Measurements from ENCODE around the gene FAM171A1. TPM values are rescaled to one million over a fixed set of nuclear protein-coding genes. Genes with fewer than 3 reads are reported as not detected.
A peak's percentile ranks its signal among the peaks of the same experiment; 100 is the strongest.

FAM171A1 gene
- total and polyA plus RNA-seq, 2 of the 13 experiments (the other 11 are each of a cell fraction or from before 2014, with no cell fraction given): 21.5 to 34.7 TPM

GRCh38 chr10:15333909-15334649, 37.0 kb downstream of the FAM171A1 start (continued):
- no peak for TF ChIP-seq NR2F1 (CRISPR knock-in tag; IDR thresholded peaks at IDR 0.05)
- peak; percentile 57 for TF ChIP-seq ZFX (CRISPR knock-in tag; IDR thresholded peaks at IDR 0.05; ENCODE audit: low read depth)
- TF ChIP-seq, protein P1, sequence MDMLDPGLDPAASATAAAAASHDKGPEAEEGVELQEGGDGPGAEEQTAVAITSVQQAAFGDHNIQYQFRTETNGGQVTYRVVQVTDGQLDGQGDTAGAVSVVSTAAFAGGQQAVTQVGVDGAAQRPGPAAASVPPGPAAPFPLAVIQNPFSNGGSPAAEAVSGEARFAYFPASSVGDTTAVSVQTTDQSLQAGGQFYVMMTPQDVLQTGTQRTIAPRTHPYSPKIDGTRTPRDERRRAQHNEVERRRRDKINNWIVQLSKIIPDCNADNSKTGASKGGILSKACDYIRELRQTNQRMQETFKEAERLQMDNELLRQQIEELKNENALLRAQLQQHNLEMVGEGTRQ (IDR thresholded peaks at IDR 0.05; ENCODE audit: low read depth, low read length): no peak
- TF ChIP-seq, protein P1 (CRISPR knock-in tag; IDR thresholded peaks at IDR 0.05; ENCODE audit: borderline replicate concordance): no peak
- no peak for TF ChIP-seq ISX (CRISPR knock-in tag; conservative IDR thresholded peaks at IDR 0.05)
- TF ChIP-seq HNRNPH1 (optimal IDR thresholded peaks at IDR 0.05; ENCODE audit: low read depth, low read length): no peak
- no peak for TF ChIP-seq GRHL1 (CRISPR knock-in tag; conservative IDR thresholded peaks at IDR 0.05)
- TF ChIP-seq ZNF83 (CRISPR knock-in tag; IDR thresholded peaks at IDR 0.05; ENCODE audit: borderline replicate concordance): no peak
- TF ChIP-seq ZNF331 (CRISPR knock-in tag; IDR thresholded peaks at IDR 0.05): no peak
- TF ChIP-seq ELF1 (CRISPR knock-in tag; IDR thresholded peaks at IDR 0.05): no peak
- TF ChIP-seq, protein P2, sequence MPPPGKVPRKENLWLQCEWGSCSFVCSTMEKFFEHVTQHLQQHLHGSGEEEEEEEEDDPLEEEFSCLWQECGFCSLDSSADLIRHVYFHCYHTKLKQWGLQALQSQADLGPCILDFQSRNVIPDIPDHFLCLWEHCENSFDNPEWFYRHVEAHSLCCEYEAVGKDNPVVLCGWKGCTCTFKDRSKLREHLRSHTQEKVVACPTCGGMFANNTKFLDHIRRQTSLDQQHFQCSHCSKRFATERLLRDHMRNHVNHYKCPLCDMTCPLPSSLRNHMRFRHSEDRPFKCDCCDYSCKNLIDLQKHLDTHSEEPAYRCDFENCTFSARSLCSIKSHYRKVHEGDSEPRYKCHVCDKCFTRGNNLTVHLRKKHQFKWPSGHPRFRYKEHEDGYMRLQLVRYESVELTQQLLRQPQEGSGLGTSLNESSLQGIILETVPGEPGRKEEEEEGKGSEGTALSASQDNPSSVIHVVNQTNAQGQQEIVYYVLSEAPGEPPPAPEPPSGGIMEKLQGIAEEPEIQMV (CRISPR knock-in tag; IDR thresholded peaks at IDR 0.05; ENCODE audit: low read depth): no peak
- no peak for TF ChIP-seq ZNF138 (CRISPR knock-in tag; IDR thresholded peaks at IDR 0.05; ENCODE audit: low read depth)
- TF ChIP-seq RFX5 (IDR thresholded peaks at IDR 0.05; ENCODE audit: low read depth, low read length): no peak
- no peak for TF ChIP-seq SNRNP70 (IDR thresholded peaks at IDR 0.05; ENCODE audit: low read depth, low read length)
- TF ChIP-seq NR2F6 (IDR thresholded peaks at IDR 0.05): peak; percentile 72
- peak; percentile 79 for TF ChIP-seq NR2F6 (CRISPR knock-in tag; IDR thresholded peaks at IDR 0.05)
- TF ChIP-seq HMG20A (CRISPR knock-in tag; IDR thresholded peaks at IDR 0.05; ENCODE audit: borderline replicate concordance): peak; percentile 86; the same call in 1 of the 2 replicates
- TF ChIP-seq STAG1 (CRISPR knock-in tag; IDR thresholded peaks at IDR 0.05): no peak
- no peak for TF ChIP-seq RNF219 (CRISPR knock-in tag; IDR thresholded peaks at IDR 0.05)
- no peak for TF ChIP-seq JUNB (CRISPR knock-in tag; IDR thresholded peaks at IDR 0.05; ENCODE audit: borderline replicate concordance)
- 0 out of 2 replicates have a peak, but pooled peaks have one; percentile 72 for TF ChIP-seq TP53 (CRISPR knock-in tag; conservative IDR thresholded peaks at IDR 0.05)
- no peak for TF ChIP-seq KLF12 (CRISPR knock-in tag; IDR thresholded peaks at IDR 0.05; ENCODE audit: borderline replicate concordance)
- TF ChIP-seq TEAD2 (CRISPR knock-in tag; IDR thresholded peaks at IDR 0.05): no peak
- no peak for TF ChIP-seq EED (CRISPR knock-in tag; IDR thresholded peaks at IDR 0.05)
- TF ChIP-seq ZNF274 (CRISPR knock-in tag; IDR thresholded peaks at IDR 0.05): no peak
